SK-N-SH treated with all-trans-retinoic acid at 6 μM for 48 hours (cell line): Measurements from ENCODE around the gene WDR48.

Source experiments
- ATAC-seq: fragments of 200-7000 bp; cut with Tn5 transposase; 3 replicates; pipeline ENCODE4 v1.9.1; 2020; ENCODE audit warnings: mild to moderate bottlenecking, moderate library complexity
- ARNTL ChIP-seq: fragments of 450-650 bp; formaldehyde crosslinking; IDR thresholded peaks from 2 replicates; pipeline ENCODE4 v1.5.0; 2020; ENCODE audit warnings: low read depth, mild to moderate bottlenecking, moderate library complexity, borderline replicate concordance
- BACH2 ChIP-seq: fragments of 250-450 bp; sonication (Bioruptor Pico); IDR thresholded peaks from 2 replicates; pipeline ENCODE4 v1.9.0; 2021; ENCODE audit warnings: mild to moderate bottlenecking, borderline replicate concordance
- CREB5 ChIP-seq: fragments of 250-450 bp; sonication (Bioruptor Pico); IDR thresholded peaks from 2 replicates; pipeline ENCODE4 v1.5.1; 2020; ENCODE audit warnings: low read depth, mild to moderate bottlenecking, moderate library complexity
- CSDC2 ChIP-seq: fragments of 250-450 bp; sonication (Bioruptor Pico); IDR thresholded peaks from 2 replicates; pipeline ENCODE4 v1.5.0; 2020; ENCODE audit warnings: mild to moderate bottlenecking, moderate library complexity
- CSRNP3 ChIP-seq: fragments of 250-450 bp; sonication (Bioruptor Pico); IDR thresholded peaks from 2 replicates; pipeline ENCODE4 v1.5.1; 2021; ENCODE audit warnings: mild to moderate bottlenecking, moderate library complexity
- ESRRG ChIP-seq: fragments of 250-450 bp; sonication (Bioruptor Pico); IDR thresholded peaks from 2 replicates; pipeline ENCODE4 v1.6.1; 2021; ENCODE audit warnings: mild to moderate bottlenecking
- GLIS3 ChIP-seq: fragments of 250-450 bp; sonication (Bioruptor Pico); IDR thresholded peaks from 2 replicates; pipeline ENCODE4 v1.5.0; 2020; ENCODE audit warnings: mild to moderate bottlenecking, moderate library complexity
- ISL1 ChIP-seq: fragments of 250-450 bp; sonication (Bioruptor Pico); IDR thresholded peaks from 2 replicates; pipeline ENCODE4 v2.1.2; 2022; ENCODE audit warnings: mild to moderate bottlenecking, moderate library complexity
- OSR1 ChIP-seq: fragments of 250-450 bp; sonication (Bioruptor Pico); IDR thresholded peaks from 2 replicates; pipeline ENCODE4 v1.8.0; 2022; ENCODE audit warnings: moderate library complexity, mild to moderate bottlenecking, inconsistent platforms
- PATZ1 ChIP-seq: fragments of 250-450 bp; sonication (Bioruptor Pico); IDR thresholded peaks from 2 replicates; pipeline ENCODE4 v1.8.0; 2020; ENCODE audit warnings: mild to moderate bottlenecking, moderate library complexity, borderline replicate concordance
- POU6F1 ChIP-seq: fragments of 250-450 bp; sonication (Bioruptor Pico); IDR thresholded peaks from 2 replicates; pipeline ENCODE4 v1.8.0; 2021; ENCODE audit warnings: low read depth, mild to moderate bottlenecking, moderate library complexity, borderline replicate concordance
- PPARA ChIP-seq: fragments of 250-450 bp; sonication (Bioruptor Pico); IDR thresholded peaks from 2 replicates; pipeline ENCODE4 v1.5.0; 2020; ENCODE audit warnings: mild to moderate bottlenecking, borderline replicate concordance
- RARB ChIP-seq: fragments of 250-450 bp; sonication (Bioruptor Pico); IDR thresholded peaks from 2 replicates; pipeline ENCODE4 v1.8.0; 2021; ENCODE audit warnings: mild to moderate bottlenecking, moderate library complexity
- SNAI2 ChIP-seq: fragments of 250-450 bp; sonication (Bioruptor Pico); IDR thresholded peaks from 2 replicates; pipeline ENCODE4 v1.5.0; 2020; ENCODE audit warnings: mild to moderate bottlenecking, moderate library complexity
- TCF4 ChIP-seq: fragments of 250-450 bp; sonication (Bioruptor Pico); IDR thresholded peaks from 2 replicates; pipeline ENCODE4 v1.8.0; 2021; ENCODE audit warnings: mild to moderate bottlenecking, moderate library complexity, borderline replicate concordance
- TOX ChIP-seq: fragments of 250-450 bp; sonication (Bioruptor Pico); IDR thresholded peaks from 2 replicates; pipeline ENCODE4 v1.8.0; 2021; ENCODE audit warnings: mild to moderate bottlenecking, moderate library complexity, borderline replicate concordance
- TSHZ2 ChIP-seq: fragments of 250-450 bp; sonication (Bioruptor Pico); IDR thresholded peaks from 2 replicates; pipeline ENCODE4 v1.5.0; 2020; ENCODE audit warnings: mild to moderate bottlenecking, moderate library complexity
- ZC3H10 ChIP-seq: fragments of 250-450 bp; sonication (Bioruptor Pico); IDR thresholded peaks from 2 replicates; pipeline ENCODE4 v1.5.1; 2021; ENCODE audit warnings: mild to moderate bottlenecking, moderate library complexity
- ZFP3 ChIP-seq: fragments of 250-450 bp; sonication (Bioruptor Pico); IDR thresholded peaks from 2 replicates; pipeline ENCODE4 v1.5.0; 2020; ENCODE audit warnings: mild to moderate bottlenecking, moderate library complexity
- ZFP30 ChIP-seq: fragments of 450-650 bp; formaldehyde crosslinking; IDR thresholded peaks from 2 replicates; pipeline ENCODE4 v1.5.0; 2022; ENCODE audit warnings: mild to moderate bottlenecking, moderate library complexity
- ZNF565 ChIP-seq: fragments of 450-650 bp; formaldehyde crosslinking; conservative IDR thresholded peaks from 2 replicates; pipeline ENCODE4 v1.5.0; 2020; ENCODE audit warnings: low read depth, mild to moderate bottlenecking, moderate library complexity
- ZNF70 ChIP-seq: fragments of 450-650 bp; formaldehyde crosslinking; IDR thresholded peaks from 2 replicates; pipeline ENCODE4 v1.5.0; 2020; ENCODE audit warnings: mild to moderate bottlenecking, moderate library complexity
- ZNF8 ChIP-seq: fragments of 450-650 bp; formaldehyde crosslinking; IDR thresholded peaks from 2 replicates; pipeline ENCODE4 v1.5.0; 2020; ENCODE audit warnings: mild to moderate bottlenecking, moderate library complexity

The WDR48 gene

GRCh38 chr3:39090922-39091321 lies 39.1 kb downstream of the WDR48 start (continued):
- TF ChIP-seq GLIS3: no peak

GRCh38 chr3:39094851-39095677 lies 43.2 kb downstream of the WDR48 start:
- no peak for ATAC-seq
- no peak for TF ChIP-seq ZNF8 (CRISPR knock-in tag)
- TF ChIP-seq ARNTL: no peak
- TF ChIP-seq BACH2 (CRISPR knock-in tag): no peak
- TF ChIP-seq ESRRG (CRISPR knock-in tag): no peak
- no peak for TF ChIP-seq CREB5
- TF ChIP-seq RARB (CRISPR knock-in tag): no peak
- TF ChIP-seq SNAI2 (CRISPR knock-in tag): no peak
- no peak for TF ChIP-seq GLIS3
- TF ChIP-seq ZNF70 (CRISPR knock-in tag): no peak
- no peak for TF ChIP-seq TSHZ2 (CRISPR knock-in tag)
- TF ChIP-seq TCF4: no peak
- TF ChIP-seq PPARA: no peak
- TF ChIP-seq ZC3H10 (CRISPR knock-in tag): no peak
- no peak for TF ChIP-seq ISL1
- no peak for TF ChIP-seq POU6F1 (CRISPR knock-in tag)
- no peak for TF ChIP-seq OSR1 (CRISPR knock-in tag)
- no peak for TF ChIP-seq CSRNP3 (CRISPR knock-in tag)
- TF ChIP-seq TOX (CRISPR knock-in tag): no peak
- no peak for TF ChIP-seq PATZ1 (CRISPR knock-in tag)
- TF ChIP-seq ZFP30 (CRISPR knock-in tag): no peak

- ATAC-seq: no peak
- TF ChIP-seq RARB (CRISPR knock-in tag) (no peak), ZNF70 (CRISPR knock-in tag) (no peak), POU6F1 (CRISPR knock-in tag) (no peak), TSHZ2 (CRISPR knock-in tag) (no peak), ISL1 (no peak), GLIS3 (no peak), CSDC2 (CRISPR knock-in tag) (no peak), ESRRG (CRISPR knock-in tag) (no peak), TCF4 (no peak), ZNF565 (CRISPR knock-in tag) (no peak), TOX (CRISPR knock-in tag) (no peak), PPARA (no peak), BACH2 (CRISPR knock-in tag) (no peak), SNAI2 (CRISPR knock-in tag) (no peak), ZFP30 (CRISPR knock-in tag) (no peak), ZFP3 (no peak), ZNF8 (CRISPR knock-in tag) (no peak), OSR1 (CRISPR knock-in tag) (no peak)
Measured at GRCh38 chr3:39095778-39096177, 44.0 kb downstream of the WDR48 start.
